ENCODE data around the gene POLK. TPM values are rescaled to one million over a fixed set of nuclear protein-coding genes. Genes with fewer than 3 reads are reported as not detected.

The POLK gene
- total RNA-seq, 1 experiment from 2014 or later, result 22.3 TPM

DNA sequence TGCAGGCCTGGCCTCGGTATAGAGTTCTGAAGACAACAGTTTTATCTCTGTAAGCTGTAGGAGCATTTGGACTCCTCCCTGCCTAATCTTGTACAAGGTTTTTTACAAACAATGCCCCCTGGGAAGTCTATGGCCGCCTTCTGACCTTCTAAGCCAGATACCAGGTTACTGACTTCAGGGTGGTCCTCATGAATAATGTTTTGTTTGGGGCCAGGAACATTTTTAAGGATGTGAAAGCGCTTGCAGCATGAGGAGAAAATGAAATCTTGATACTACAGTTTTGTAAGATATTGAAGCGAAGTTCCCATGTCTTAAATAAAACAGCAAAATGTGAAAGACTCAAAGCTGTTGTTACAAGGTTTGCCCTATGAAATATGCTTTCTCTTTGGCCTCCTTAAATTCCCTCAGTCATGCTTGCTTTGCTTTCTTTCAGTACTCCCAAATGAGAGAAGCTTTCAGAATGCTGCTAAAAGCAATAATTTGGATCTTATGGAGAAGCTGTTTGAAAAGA is 104.7 kb downstream of the POLK start:
- in situ Hi-C loops (cut with HindIII; ENCODE audit: low pct_unique_long_range_greater_than_20kb, low sequenced_read_pairs), result no loop called here
- no peak for DNase-seq (ENCODE audit: low read depth, low spot score)

DNA sequence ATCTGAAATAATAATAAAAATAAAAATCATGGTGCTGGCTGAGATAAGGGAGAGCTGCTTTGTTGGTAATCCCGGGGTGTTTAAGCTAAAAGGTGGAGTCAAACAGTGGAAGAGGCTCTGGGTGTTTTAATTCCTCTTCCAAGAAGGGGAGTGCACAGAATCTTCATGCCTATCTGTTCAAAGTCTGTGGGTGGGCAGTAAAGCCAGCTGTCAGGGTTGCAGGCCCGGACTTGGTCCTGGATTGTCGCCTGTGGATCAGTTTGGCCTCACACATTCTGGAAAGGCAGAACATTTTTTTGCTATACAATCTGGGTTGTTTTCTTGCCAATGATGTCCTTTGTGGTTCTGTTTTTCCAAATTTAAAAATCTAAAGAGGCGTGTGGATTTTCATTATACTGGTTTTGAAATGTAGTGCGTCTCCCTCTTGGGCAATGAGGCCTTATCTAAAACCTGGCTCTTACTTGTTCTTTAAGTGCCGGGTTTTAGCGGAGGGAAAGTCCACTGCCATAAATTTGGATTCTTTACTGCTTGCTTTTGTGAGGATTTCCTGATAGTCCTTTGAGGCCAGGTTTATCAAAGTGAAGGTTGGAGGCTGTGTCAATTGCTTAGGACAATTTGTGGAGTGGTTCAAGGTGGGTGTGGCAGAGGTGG is 105.4 kb downstream of the POLK start:
- DNase-seq (ENCODE audit: low read depth, low spot score), result no peak

DNA sequence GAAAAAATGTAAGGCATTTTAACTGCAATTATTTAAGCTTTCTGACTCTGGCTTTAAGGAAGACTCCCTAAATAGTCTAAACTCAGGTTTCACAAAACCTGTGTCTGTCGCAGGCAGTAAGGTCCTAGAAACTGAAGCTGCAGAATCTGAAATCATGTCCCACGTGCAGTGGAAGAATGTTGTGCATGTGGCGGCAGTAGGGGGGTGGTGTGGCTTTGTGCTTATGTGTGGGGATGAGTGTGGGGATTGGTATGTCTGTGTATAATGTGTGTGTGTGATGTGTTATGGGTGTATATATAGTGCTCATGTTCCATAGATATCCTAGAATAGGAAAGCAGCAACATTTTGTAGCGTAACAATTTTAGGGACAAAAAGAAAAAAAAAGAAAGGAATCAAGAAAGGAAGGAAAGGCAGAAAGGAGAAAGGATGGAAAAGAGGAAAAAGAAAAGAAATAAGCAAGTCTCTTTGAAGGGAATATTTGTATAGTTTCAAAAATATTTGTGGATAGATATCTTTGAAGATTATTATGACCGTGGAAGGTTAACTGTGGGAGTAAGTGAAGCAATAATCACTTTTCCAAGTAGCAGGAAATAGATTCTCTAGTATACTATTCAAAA is 106.2 kb downstream of the POLK start:
- in situ Hi-C loops (cut with HindIII; ENCODE audit: low pct_unique_long_range_greater_than_20kb, low sequenced_read_pairs), result no loop called here
- no peak for DNase-seq (ENCODE audit: low read depth, low spot score)

More for the DNA sequence above, 105.4 kb downstream of the POLK start:
- in situ Hi-C loops (cut with HindIII; ENCODE audit: low pct_unique_long_range_greater_than_20kb, low sequenced_read_pairs), result no loop called here

DNA sequence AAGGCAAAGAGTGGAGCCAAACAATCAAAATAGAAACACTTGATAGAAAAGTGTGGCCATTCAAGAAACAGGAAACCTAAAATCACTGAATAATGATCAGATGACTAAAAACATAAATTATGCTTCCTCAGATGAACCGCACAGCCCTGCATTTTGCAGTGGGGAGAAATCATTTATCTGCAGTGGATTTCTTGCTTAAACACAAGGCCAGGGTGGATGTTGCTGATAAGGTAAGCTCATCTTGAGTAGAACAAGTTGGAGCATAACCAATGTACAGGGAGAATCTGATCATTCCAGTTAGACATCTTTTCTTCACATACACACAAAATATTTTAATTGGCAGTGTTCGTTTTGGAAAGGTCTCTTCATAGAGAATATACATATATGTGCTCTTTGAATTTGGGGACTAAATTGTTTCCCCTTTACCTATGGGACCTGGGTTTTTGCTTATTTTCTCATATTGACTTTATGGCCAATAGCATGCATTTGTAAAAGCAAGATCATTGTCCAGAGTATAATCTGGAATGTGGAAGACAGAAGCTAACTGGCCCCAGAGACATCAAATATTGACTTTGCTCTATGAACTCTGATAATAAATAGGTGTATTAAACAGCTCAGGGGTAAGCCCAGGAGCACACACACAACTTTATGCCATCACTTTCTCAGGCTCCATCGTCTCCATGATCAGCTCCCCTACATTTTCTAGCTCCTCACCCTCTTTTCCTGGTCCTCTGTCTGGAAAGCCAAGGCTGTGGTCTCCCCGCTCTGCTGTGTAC is 108.7 kb downstream of the POLK start:
- DNase-seq (ENCODE audit: low read depth, low spot score), result no peak
- in situ Hi-C loops (cut with HindIII; ENCODE audit: low pct_unique_long_range_greater_than_20kb, low sequenced_read_pairs), result no loop called here

DNA sequence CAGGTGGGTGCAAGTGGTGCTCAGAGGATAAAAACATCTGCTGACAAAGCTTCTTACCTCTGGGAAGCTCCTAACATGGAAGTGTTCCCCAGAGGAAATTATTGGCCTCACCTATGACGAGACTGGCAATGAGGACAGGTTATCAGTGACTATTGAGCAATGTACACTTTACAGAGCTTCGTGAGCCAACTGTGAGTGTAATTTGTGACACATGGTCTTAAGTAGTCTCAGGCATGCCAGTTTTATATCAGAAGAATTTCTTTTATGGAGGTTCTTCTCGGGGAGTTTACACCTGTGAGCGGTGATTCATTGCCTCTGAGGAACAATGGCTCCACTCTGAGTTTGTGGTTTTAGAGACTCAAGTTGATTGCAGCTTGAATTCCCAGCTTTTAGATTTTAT is 110.9 kb downstream of the POLK start:
- DNase-seq (ENCODE audit: low read depth, low spot score), result no peak
- in situ Hi-C loops (cut with HindIII; ENCODE audit: low pct_unique_long_range_greater_than_20kb, low sequenced_read_pairs), result no loop called here

DNA sequence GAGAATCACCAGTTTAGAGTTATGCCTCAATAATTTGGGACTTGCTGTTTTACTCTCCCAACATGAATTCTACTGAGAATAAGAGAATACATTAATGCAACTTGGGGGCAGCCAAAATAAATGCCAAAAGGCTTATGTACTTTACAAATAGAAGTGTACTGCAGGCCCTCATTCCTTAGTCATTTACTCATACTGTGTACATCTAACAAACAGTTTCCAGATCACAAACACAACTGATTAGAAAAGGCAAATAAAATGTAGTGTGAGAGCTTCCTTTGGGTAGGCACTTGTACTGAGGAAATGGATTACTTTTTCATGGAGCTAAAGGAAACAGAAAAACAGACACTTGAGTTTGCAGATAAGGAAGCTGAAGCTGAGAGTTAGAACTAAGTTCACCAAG is 112.2 kb downstream of the POLK start:
- DNase-seq (ENCODE audit: low read depth, low spot score), result no peak
- in situ Hi-C loops (cut with HindIII; ENCODE audit: low pct_unique_long_range_greater_than_20kb, low sequenced_read_pairs), result no loop called here

DNA sequence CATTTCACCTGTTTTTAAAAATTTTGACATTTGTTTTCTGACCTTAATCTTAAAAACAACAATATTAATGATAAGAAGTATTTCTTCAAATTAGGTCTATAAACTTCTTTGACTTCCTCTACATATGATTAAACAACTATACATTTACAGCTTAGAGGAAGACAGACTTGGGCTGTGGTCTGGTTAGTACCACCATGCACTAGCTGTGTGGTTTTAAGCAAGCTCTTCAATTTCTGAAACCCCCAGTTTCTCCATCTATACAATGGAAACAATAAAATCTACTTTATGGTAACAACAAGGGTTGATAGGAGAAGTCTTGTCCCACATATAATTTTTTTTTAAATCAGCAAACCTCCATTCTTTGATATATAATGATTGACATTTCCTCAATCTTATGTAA is 115.3 kb downstream of the POLK start:
- in situ Hi-C loops (cut with HindIII; ENCODE audit: low pct_unique_long_range_greater_than_20kb, low sequenced_read_pairs), result no loop called here

DNA sequence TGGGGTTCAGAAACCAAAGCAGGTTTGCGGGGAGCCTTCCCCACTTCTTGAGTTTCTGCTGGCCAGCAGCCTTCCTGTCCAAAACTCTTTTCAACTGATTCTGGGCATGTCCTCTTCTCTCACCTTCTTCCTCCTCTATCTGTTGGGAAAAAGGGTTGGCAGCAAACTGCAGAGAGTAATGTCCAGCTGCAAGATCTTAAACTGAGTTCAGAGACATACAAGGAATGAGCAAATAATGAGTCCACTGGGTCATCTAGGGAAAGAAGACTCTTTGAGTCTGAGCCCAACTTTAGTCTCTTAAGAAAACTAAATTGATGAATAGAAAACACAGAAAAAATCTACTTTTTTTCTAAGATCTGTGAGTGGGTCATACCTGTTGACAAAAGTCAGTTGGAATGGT is 116.1 kb downstream of the POLK start:
- in situ Hi-C loops (cut with HindIII; ENCODE audit: low pct_unique_long_range_greater_than_20kb, low sequenced_read_pairs), result no loop called here
- no peak for DNase-seq (ENCODE audit: low read depth, low spot score)

More for the DNA sequence above, 115.3 kb downstream of the POLK start:
- DNase-seq (ENCODE audit: low read depth, low spot score), result no peak

DNA sequence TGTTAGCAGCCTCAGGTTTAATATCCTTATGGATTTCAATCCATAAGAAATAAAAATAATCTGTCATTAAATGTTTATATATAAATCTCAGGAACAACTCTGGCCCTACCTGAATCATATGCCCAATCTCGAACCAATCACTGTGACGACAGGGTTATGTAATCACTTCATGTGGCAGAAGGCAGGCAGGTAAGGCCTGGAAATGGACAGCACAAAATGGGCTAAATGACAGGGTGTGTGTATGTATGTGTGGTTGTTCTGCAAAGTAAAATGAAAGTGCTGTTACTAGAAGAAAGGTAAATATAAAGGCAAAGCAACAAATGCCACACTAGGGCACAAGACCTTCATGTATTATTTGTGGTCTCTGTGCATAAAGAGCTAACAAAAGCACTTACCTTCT is 119.2 kb downstream of the POLK start:
- in situ Hi-C loops (cut with HindIII; ENCODE audit: low pct_unique_long_range_greater_than_20kb, low sequenced_read_pairs), result no loop called here

DNA sequence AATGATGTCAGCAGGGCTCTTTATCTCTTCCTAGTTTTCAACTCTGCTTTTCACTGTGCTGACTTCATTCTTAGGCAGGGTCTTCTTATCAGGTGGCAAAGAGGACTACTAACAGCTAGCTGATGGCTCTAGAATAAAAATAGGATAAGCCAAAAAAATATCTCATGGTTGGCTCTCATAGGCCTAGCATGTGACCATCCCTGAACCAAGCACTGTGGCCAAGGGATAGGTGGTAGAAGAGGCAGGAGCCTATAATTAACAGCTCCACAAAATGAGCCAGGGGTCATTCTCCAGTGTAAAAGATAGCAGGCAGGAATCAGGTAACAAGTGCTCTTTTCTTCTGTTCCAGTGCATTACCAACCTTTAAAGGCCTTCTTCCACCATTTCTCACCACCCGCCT is 120.6 kb downstream of the POLK start:
- DNase-seq (ENCODE audit: low read depth, low spot score), result no peak
- in situ Hi-C loops (cut with HindIII; ENCODE audit: low pct_unique_long_range_greater_than_20kb, low sequenced_read_pairs), result no loop called here

More for the DNA sequence above, 119.2 kb downstream of the POLK start:
- DNase-seq (ENCODE audit: low read depth, low spot score), result no peak

DNA sequence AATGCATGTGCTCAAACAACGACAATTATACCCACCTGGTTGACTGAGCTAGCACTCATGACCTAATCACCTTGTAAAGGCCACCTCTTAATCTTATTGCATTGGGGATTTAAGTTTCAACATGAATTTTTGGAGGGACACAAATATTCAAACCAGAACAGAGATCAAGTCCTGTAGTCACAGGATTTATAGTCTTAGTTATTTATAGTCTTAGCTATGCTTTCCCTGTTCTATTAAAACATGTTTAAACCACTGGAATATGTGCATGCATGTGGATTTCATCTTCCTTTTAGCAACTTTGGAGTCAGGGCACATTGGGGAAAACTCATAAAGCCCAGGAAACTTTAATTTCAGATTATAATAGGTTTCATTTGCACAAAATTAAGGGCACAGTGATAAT is 126.3 kb downstream of the POLK start:
- in situ Hi-C loops (cut with HindIII; ENCODE audit: low pct_unique_long_range_greater_than_20kb, low sequenced_read_pairs), result no loop called here
- no peak for DNase-seq (ENCODE audit: low read depth, low spot score)

DNA sequence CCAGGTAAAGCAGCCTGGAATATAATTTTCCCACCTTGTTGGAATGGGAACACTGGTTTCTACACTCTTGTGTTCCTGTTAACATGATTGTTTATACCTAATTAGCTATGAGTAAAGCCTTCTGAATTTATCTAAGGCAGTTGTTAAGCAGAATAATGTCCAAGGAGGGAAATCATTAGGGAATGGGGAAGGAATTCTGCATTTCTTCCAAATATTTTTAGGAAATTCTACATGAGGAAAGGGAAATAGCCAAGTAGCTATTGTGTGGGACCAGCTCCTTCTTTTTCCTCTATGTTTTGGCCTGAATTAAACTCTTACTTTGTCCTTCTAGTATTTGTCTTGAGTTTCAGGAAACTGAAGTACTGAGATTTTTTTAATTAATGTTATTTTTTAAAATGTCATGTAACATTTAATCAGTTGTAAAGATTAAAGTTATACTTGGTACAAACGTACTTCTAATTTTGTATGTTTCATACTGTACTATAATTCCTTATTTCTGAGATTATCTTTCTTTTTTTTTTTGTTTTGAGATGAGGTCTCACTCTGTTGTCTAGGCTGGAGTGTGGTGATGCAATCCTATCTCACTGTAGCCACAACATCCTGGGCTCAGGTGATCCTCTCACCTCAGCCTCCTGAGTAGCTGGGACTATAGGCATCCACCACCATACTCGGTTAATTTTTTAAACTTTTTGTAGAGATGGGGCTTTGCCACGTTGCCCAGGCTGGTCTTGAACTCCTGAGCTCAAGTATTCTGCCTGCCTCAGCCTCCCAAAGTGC is 128.0 kb downstream of the POLK start:
- DNase-seq (ENCODE audit: low read depth, low spot score), result no peak
- in situ Hi-C loops (cut with HindIII; ENCODE audit: low pct_unique_long_range_greater_than_20kb, low sequenced_read_pairs), result no loop called here

DNA sequence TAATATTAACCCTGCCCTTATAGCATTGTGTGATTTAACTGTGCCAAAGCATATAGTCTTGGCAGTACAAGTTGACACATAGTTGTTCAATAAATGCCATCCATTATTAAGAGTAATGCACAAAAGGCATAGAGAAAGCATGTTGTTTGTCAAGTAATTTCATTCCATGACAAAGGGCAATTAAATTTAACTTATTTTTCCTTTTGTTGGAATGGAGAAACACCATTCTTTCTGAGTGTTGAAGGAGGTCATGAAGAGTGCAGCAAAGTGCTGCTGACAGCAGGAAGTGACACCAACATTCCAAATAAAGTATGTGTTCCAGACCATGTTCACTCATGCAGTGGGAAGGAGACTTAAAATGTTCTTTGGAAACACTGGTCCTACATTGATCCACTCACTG is 128.7 kb downstream of the POLK start:
- DNase-seq (ENCODE audit: low read depth, low spot score), result no peak
- in situ Hi-C loops (cut with HindIII; ENCODE audit: low pct_unique_long_range_greater_than_20kb, low sequenced_read_pairs), result no loop called here

DNA sequence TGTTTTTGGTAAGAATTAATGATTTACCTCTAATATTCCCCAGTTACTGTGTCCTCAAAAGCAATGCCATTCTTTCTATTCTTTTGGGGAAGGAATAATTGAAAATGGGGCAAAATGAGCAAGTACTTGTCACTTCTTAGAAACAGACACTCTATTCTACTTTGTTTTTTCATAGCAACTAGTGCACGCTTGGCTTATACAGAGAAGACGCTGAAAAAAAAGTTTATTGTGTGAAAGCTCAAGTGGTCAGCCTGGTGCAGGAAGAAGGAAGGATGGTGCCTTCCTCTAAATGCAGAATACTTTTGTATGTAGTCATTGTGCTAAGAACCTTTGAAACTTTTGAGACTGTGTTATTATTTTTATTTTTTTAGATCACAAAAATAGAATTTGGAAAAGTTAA is 129.1 kb downstream of the POLK start:
- in situ Hi-C loops (cut with HindIII; ENCODE audit: low pct_unique_long_range_greater_than_20kb, low sequenced_read_pairs), result no loop called here
- DNase-seq (ENCODE audit: low read depth, low spot score), result no peak

DNA sequence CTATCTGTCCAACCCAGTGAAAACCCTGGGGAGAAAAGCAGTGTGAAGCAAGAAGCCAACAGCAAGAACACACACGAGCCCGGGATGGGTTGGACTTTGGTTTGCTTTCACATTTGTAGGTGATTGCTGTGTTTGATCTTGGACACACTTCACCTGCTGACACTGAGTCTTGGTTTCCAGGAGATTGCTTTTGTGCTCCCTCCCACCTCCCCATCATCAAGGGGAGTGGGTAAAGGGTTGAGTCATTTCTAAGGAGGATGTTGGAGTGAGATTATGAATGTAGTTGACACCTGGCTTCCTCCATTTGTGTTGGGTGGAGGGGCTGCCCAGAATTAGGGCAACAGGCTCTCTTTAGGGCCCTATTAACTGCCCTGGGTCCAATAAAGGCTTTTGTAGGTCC is 137.0 kb downstream of the POLK start:
- in situ Hi-C loops (cut with HindIII; ENCODE audit: low pct_unique_long_range_greater_than_20kb, low sequenced_read_pairs), result no loop called here
- DNase-seq (ENCODE audit: low read depth, low spot score), result no peak
